ENCODE results near the gene HACE1. TPM values are rescaled to one million over a fixed set of nuclear protein-coding genes. Genes with fewer than 3 reads are reported as not detected.

Gene HACE1
- polyA plus RNA-seq, 3 donors = 2.7 to 3.9 (median 3.4) TPM

DNA sequence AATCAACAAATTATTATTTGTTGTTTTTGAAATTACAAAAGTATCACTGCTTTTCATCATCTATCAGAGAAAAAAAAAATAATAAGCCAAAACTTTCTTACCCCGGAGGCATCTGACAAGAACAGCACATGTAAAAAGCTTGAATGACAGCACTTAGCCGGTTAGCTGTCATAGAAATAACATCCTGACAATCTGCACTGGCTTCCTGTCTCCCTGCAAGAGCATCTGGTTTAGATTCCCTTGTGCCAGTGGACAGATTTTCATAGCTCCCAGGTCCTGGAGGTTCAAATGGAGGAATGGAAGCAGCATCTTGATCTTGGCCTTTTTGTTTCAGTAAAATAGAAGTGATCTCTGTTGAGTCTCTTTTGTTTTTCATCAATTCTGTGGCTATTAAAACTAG, 74.8 kb downstream of the HACE1 start:
- intact Hi-C loops (cut with micrococcal nuclease) = no loop called here
- Histone ChIP-seq H4K20me1 (ENCODE audit: insufficient read depth, low read length) (no peaks in the 10 kb centered on the region), H3K36me3 (replicated peaks in 1 of 2; ENCODE audit: control insufficient read depth in 1 of 2, insufficient read depth in 2 of 2, low read length in 2 of 2) (peaks cover 0 to 24% of the 10 kb centered on the region in 2 donors), H3K4me2 (replicated peaks; ENCODE audit: extremely low read depth, low read length, poor library complexity, severe bottlenecking) (no peak overlapping the region), H3K79me2 (ENCODE audit: insufficient read depth, low read length) (no peaks in the 10 kb centered on the region), H3K9me3 (replicated peaks in 1 of 2; ENCODE audit: control insufficient read depth in 1 of 2, insufficient read depth in 1 of 2, low read length in 2 of 2) (no peaks in the 10 kb centered on the region), H3K27ac (ENCODE audit: low read depth in 1 of 2, low read length in 2 of 2) (no peak overlapping the region), H3K9ac (ENCODE audit: insufficient read depth, low read length, poor library complexity, severe bottlenecking) (no peak overlapping the region), H3K4me1 (ENCODE audit: control insufficient read depth in 1 of 2, insufficient read depth in 2 of 2, low read length in 2 of 2) (peaks cover 0 to 5% of the 10 kb centered on the region in 2 donors), H2AFZ (ENCODE audit: insufficient read depth, low read depth, low read length, poor library complexity, severe bottlenecking) (no peak overlapping the region), H3K4me3 (replicated peaks in 1 of 3; ENCODE audit: low read depth in 2 of 3, low read length in 3 of 3) (no peak overlapping the region), H3K27me3 (ENCODE audit: control insufficient read depth in 2 of 2, insufficient read depth in 2 of 2, low read length in 2 of 2) (no peaks in the 10 kb centered on the region)
- Mint-ChIP-seq H3K27me3 (ENCODE audit: low read depth in 3 of 3) (no peaks in the 10 kb centered on the region), H3K9me3 (peaks cover 0 to 2% (median 0%) of the 10 kb centered on the region in 7 donors), H3K27ac (no peak overlapping the region), H3K4me1 (peaks cover 11% of the 10 kb centered on the region), H3K36me3 (peaks cover 38 to 46% of the 10 kb centered on the region in 2 donors), H3K4me3 (no peak overlapping the region)
- 50% methylated on average over 1 of the region's 2 CpGs for WGBS (ENCODE audit: insufficient coverage)
- no peak for DNase-seq
- TF ChIP-seq, protein P1, sequence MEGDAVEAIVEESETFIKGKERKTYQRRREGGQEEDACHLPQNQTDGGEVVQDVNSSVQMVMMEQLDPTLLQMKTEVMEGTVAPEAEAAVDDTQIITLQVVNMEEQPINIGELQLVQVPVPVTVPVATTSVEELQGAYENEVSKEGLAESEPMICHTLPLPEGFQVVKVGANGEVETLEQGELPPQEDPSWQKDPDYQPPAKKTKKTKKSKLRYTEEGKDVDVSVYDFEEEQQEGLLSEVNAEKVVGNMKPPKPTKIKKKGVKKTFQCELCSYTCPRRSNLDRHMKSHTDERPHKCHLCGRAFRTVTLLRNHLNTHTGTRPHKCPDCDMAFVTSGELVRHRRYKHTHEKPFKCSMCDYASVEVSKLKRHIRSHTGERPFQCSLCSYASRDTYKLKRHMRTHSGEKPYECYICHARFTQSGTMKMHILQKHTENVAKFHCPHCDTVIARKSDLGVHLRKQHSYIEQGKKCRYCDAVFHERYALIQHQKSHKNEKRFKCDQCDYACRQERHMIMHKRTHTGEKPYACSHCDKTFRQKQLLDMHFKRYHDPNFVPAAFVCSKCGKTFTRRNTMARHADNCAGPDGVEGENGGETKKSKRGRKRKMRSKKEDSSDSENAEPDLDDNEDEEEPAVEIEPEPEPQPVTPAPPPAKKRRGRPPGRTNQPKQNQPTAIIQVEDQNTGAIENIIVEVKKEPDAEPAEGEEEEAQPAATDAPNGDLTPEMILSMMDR (IDR thresholded peaks at IDR 0.05) = no peak

DNA sequence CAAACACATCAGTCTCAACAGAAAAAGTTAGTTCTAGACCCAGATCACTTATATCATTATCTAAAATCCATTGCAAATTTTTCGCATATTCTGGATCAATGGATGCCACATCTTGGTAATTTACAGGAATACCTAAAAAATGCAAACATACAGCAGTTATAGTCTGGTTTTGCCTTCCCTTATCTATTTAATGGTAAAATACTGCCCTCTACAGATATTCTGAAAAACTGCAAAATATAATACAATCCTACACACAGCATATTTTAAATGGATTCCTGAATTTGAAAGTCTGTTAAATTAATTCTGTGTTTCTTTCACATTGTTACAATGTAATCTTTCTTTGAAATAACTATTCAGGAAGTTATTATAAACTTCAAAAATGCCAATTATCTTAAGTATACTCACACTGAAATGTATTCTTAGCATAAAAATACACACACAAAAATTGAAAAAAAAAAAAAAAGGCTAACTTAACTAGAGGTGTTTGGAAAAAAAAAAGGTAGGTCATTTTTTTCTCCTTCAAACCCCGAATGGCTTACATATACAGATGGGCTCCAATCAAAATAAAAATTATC, 88.4 kb downstream of the HACE1 start:
- WGBS (ENCODE audit: insufficient coverage) = no CpG with 5 or more reads among the region's 2 CpGs
- H3K9me3 Mint-ChIP-seq = peaks cover 0 to 5% (median 0%) of the 10 kb centered on the region in 7 donors
- H3K4me3 Mint-ChIP-seq = no peak overlapping the region
- H3K79me2 ChIP-seq (ENCODE audit: insufficient read depth, low read length) = no peaks in the 10 kb centered on the region
- no peak overlapping the region for H2AFZ ChIP-seq (ENCODE audit: insufficient read depth, low read depth, low read length, poor library complexity, severe bottlenecking)
- no peak overlapping the region for H3K27ac Mint-ChIP-seq
- H3K9ac ChIP-seq (ENCODE audit: insufficient read depth, low read length, poor library complexity, severe bottlenecking) = no peak overlapping the region
- H3K27me3 ChIP-seq (ENCODE audit: control insufficient read depth in 2 of 2, insufficient read depth in 2 of 2, low read length in 2 of 2) = no peaks in the 10 kb centered on the region
- H3K36me3 Mint-ChIP-seq = peaks cover 10 to 19% of the 10 kb centered on the region in 2 donors
- H3K27ac ChIP-seq (ENCODE audit: low read depth in 1 of 2, low read length in 2 of 2) = no peak overlapping the region
- intact Hi-C loops (cut with micrococcal nuclease) = no loop called here
- no peak overlapping the region for H3K4me3 ChIP-seq (replicated peaks in 1 of 3; ENCODE audit: low read depth in 2 of 3, low read length in 3 of 3)
- peak in 1 of 3 donors; percentile 8 for DNase-seq
- H3K4me1 Mint-ChIP-seq = peaks cover 16% of the 10 kb centered on the region
- H3K4me1 ChIP-seq (ENCODE audit: control insufficient read depth in 1 of 2, insufficient read depth in 2 of 2, low read length in 2 of 2) = peaks cover 3 to 11% of the 10 kb centered on the region in 2 donors
- H4K20me1 ChIP-seq (ENCODE audit: insufficient read depth, low read length) = no peaks in the 10 kb centered on the region
- no peak overlapping the region for H3K4me2 ChIP-seq (replicated peaks; ENCODE audit: extremely low read depth, low read length, poor library complexity, severe bottlenecking)
- no peaks in the 10 kb centered on the region for H3K27me3 Mint-ChIP-seq (ENCODE audit: low read depth in 3 of 3)
- H3K9me3 ChIP-seq (replicated peaks in 1 of 2; ENCODE audit: control insufficient read depth in 1 of 2, insufficient read depth in 1 of 2, low read length in 2 of 2) = no peaks in the 10 kb centered on the region
- peaks cover 2 to 14% of the 10 kb centered on the region in 2 donors for H3K36me3 ChIP-seq (replicated peaks in 1 of 2; ENCODE audit: control insufficient read depth in 1 of 2, insufficient read depth in 2 of 2, low read length in 2 of 2)
- TF ChIP-seq, protein P1 (IDR thresholded peaks at IDR 0.05) = peak; percentile 85

Measured in CD14-positive monocyte (primary cell).